Stimulated activated naive B cell treated with anti-CD40 and anti-IgM and Interleukin-4, amounts not matched to agents 10 μg/mL and 1 μg/mL and 100 μg/mL, for 72 hours (primary cell): ENCODE measurements around the gene ZNF814.
"Not testable (repeated sequence)": the region's sequence is repeated elsewhere in the genome, so short reads cannot be mapped to it uniquely, and the experiment has no call there.

Experiments
- ATAC-seq, 2 donors: fragments of 150-1000 bp; cut with Tn5 transposase; replicated peaks; 2 replicates each; pipeline ENCODE4 v1.10.0; 2021; ENCODE audit warnings: moderate library complexity in 1 of 2
- DNase-seq: peaks from one replicate; pipeline ENCODE4 v3.0.0; 2021
- H3K27ac Mint-ChIP-seq: one replicate; pipeline ENCODE4 v1.8.0; 2022; ENCODE audit warnings: mild to moderate bottlenecking, mixed read lengths
- H3K27me3 Mint-ChIP-seq, 2 donors: one replicate each; pipeline ENCODE4 v1.8.0; 2022; ENCODE audit warnings: mixed read lengths in 2 of 2
- H3K36me3 Mint-ChIP-seq, 2 donors: one replicate each; pipeline ENCODE4 v1.8.0; 2022; ENCODE audit warnings: mixed read lengths in 2 of 2, mild to moderate bottlenecking in 1 of 2
- H3K4me1 Mint-ChIP-seq, 2 donors: one replicate each; pipeline ENCODE4 v1.8.0; 2022; ENCODE audit warnings: mixed read lengths in 2 of 2, mild to moderate bottlenecking in 1 of 2
- H3K4me3 Mint-ChIP-seq, 2 donors: one replicate each; pipeline ENCODE4 v1.8.0; 2022; ENCODE audit warnings: mild to moderate bottlenecking in 2 of 2, mixed read lengths in 2 of 2, moderate library complexity in 1 of 2
- H3K9me3 Mint-ChIP-seq, 2 donors: one replicate each; pipeline ENCODE4 v1.8.0; 2022; ENCODE audit warnings: mixed read lengths in 2 of 2, mild to moderate bottlenecking in 1 of 2

ZNF814 gene

DNA sequence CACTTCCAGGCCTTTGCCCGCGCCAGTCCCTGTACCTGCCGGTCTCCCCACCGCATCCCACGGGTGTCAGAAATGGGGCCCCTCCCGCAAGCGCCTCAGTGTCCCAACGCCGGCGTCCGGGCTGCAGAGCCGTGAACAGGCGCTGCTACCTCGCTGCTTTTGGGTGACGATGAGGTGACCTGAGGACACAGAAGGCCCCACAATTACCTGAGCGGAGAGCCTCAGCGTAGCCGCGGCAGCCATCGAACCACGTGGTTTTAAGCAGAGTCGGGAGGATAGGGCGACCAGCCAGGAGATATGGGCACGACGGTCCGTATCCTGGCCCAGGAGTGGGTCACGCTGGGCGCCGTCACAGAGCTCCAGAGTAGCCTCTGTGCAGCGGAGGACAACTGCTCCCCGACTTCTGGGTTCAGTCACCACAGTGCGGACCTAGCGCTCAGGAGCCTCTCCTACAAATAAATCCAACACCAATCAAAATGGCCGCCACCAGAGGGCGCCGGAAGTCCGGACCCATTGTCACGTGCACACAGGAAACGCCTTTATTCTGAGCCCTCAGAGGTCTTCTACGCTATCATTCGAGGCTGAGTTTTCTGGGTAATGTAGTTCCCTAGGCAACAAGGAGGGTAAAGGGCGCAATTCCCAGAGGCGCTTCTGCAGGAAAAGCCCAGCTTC lies at the start of gene ZNF814:
Gene ZNF814, minus strand, starts transcription at position 478 of the 672 bp plus-strand sequence. Its CDS starts 235 bp downstream, at position 243.
- Mint-ChIP-seq H3K4me1 (peaks cover 23 to 46% of the 10 kb centered on the region in 2 donors), H3K27me3 (no peaks in the 10 kb centered on the region), H3K9me3 (no peaks in the 10 kb centered on the region), H3K27ac (peak within 1 kb of the TSS; percentile 96), H3K36me3 (peaks cover 30 to 35% of the 10 kb centered on the region in 2 donors), H3K4me3 (peak within 1 kb of the TSS; percentile 92 to 98)
- peak; percentile 94 to 97 for ATAC-seq
- peak; percentile 85 for DNase-seq

DNA sequence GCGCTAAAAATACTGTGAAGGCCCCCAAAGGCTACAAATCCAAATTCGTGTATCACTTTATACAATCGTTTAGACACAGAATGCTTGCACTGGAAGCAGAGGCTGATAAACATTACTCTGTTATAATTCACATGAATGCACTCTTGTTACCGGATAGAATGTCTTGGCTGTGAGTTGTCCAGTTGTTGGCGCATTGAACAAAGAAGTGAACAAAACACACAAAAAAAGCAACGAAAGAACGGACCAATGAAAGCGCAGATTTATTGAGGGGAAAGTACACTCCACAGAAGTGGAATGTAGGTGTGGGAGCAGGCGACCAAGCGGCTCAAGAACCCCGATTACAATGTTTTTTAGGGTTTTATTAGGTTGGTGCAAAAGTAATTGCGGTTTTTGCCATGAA lies 46.9 kb upstream of the ZNF814 start:
- Mint-ChIP-seq H3K4me1 (peaks cover 15 to 27% of the 10 kb centered on the region in 2 donors), H3K36me3 (peaks cover 58 to 81% of the 10 kb centered on the region in 2 donors), H3K27me3 (no peaks in the 10 kb centered on the region), H3K9me3 (peaks cover 11 to 14% of the 10 kb centered on the region in 2 donors), H3K4me3 (peak overlapping the region in 1 of 2 donors; percentile 94), H3K27ac (no peak overlapping the region)
- no peak for DNase-seq
- no peak for ATAC-seq

DNA sequence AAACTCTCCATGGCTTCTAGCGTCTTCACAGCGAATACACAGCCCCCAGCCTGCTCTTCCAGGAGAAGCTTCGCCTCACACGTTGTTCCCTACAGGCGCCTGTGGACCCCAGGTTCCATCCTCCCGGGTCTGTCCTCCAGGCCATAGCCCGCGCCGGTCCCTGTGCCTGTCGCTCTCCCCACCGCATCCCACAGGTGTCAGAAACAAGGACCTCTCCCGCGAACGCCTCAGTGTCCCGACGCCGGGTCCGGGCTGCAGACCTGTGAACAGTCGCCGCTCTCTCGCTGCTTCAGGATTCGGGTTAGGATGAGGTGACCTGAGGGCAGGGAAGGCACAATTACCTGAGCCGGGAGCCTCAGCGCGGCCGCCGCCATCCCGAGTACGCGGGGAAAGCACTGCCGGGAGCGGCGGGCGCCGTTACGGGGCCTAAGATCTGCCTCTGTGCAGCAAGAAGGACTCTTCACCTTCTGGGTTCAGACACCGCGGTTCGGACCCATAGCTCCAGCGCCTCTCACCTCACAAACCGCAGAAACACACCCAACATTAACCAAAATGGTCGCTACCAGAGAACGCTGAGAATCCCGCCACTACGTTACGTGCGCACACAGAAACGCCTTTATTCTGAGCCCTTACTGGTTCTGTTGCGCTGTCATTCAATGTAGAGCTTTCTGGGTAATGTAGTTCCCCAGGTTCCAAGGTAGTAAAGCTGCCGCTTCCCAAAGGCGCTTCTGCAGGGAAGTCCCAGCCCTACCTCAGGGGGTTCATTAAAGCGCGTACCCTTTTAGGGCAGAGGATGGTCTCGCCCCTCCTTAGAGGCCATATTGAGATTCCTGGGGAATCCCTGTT lies 46.2 kb upstream of the ZNF814 start, which contains the start of gene ZNF418:
Gene ZNF418, minus strand, starts transcription at position 583 of the 846 bp plus-strand sequence. CDS start 1,580 bp downstream, outside the sequence.
- ATAC-seq, result peak; percentile 100
- Mint-ChIP-seq H3K4me1 (peaks cover 15 to 27% of the 10 kb centered on the region in 2 donors), H3K27me3 (no peaks in the 10 kb centered on the region), H3K4me3 (peak within 1 kb of the TSS; percentile 94 to 97), H3K36me3 (peaks cover 63 to 84% of the 10 kb centered on the region in 2 donors), H3K27ac (peak within 1 kb of the TSS; percentile 98), H3K9me3 (peaks cover 12 to 14% of the 10 kb centered on the region in 2 donors)
- peak; percentile 67 for DNase-seq

DNA sequence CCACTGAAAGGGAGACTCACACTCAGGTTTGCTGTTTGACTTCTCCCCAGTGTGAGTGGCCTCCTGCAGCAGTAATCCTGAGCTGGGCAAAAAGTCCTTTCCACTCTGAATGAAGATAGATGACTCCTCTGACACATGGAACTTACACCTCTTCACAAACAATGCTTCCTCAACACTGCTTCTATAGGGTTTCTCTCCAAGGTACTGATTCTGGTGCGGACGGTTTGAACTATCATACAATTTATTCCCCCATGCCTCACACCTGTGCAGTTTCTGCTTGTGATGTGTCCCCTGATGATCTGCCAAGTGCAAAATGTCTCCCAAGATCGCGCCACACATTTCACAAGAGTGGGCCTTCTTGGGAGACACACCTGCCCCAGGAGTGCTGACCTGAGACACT lies 38.8 kb upstream of the ZNF814 start:
- H3K4me3 Mint-ChIP-seq, result no peak overlapping the region
- H3K9me3 Mint-ChIP-seq, result peaks cover 29 to 34% of the 10 kb centered on the region in 2 donors
- no peak overlapping the region for H3K27ac Mint-ChIP-seq
- peaks cover 0 to 5% of the 10 kb centered on the region in 2 donors for H3K4me1 Mint-ChIP-seq
- ATAC-seq (no peak), DNase-seq (no peak)
- peaks cover 75 to 84% of the 10 kb centered on the region in 2 donors for H3K36me3 Mint-ChIP-seq
- no peaks in the 10 kb centered on the region for H3K27me3 Mint-ChIP-seq

DNA sequence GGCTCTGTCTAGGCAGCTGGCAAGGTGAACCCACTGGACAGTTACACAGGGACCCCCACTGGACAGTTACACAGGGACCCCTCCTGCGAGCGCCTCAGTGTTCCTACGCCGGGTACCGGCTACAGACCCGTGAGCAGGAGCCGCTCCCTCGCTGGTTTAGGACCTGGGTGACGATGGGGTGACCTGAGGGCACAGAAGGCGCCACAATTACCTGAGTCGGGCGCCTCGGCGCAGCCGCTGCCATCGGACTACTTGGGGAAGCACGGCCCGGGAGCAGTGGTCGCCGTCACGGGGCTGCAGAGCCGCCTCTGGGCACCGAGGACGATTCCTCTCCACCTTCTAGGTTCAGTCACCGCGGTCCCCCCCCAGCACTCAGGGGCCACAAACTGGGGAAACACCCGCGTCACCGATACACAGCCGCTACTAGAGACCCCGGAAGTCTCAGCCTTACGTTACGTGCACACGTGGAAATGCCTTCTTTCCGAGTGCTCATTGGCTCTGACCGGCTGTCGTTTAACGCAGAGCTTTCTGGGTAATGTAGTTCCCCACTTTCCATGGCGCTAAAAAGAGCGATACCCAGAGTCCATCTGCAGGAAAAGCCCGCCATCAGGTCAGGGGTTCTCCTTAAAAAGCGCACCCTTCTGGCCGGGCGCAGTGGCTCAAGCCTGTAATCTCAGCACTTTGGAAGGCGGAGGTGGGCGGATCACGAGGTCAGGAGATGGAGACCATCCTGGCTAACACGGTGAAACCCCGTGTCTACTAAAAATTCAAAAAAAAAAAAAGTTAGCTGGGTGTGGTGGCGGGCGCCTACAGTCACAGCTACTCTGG lies 27.5 kb upstream of the ZNF814 start, which contains the start of gene ZNF417:
Gene ZNF417, minus strand, starts transcription at position 425 of the 828 bp plus-strand sequence. Its CDS starts 181 bp downstream, at position 244.
- DNase-seq (peak; percentile 89), ATAC-seq (peak; percentile 98)
- H3K27me3 Mint-ChIP-seq, H3K9me3 Mint-ChIP-seq: not testable (repeated sequence)
- H3K27ac Mint-ChIP-seq, result peak within 1 kb of the TSS; percentile 97
- H3K4me1 Mint-ChIP-seq, result peaks cover 36 to 48% of the 10 kb centered on the region in 2 donors
- H3K36me3 Mint-ChIP-seq, result peaks cover 50 to 68% of the 10 kb centered on the region in 2 donors
- H3K4me3 Mint-ChIP-seq, result peak within 1 kb of the TSS; percentile 93 to 96

DNA sequence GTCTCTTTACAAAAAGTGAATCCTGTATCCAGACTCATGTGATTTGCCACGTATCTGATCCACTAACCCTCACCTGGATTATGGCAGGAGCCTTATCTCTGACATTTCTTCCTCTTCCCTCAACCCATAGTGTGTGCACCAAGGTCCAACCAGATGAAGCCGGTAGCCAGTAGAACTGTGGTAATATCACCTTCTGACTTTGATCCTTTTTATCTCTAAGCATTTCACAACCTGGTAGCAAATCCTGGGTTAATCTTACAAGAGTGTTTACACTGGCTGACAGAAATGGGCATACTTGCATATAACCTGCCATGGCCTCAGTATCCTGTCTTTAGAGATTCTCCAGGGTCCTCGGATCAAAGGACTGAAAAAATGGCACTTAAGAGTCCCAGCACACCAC lies 25.7 kb upstream of the ZNF814 start:
- ATAC-seq, result no peak
- peaks cover 39 to 50% of the 10 kb centered on the region in 2 donors for H3K4me1 Mint-ChIP-seq
- H3K27me3 Mint-ChIP-seq, result no peaks in the 10 kb centered on the region
- peaks cover 46 to 64% of the 10 kb centered on the region in 2 donors for H3K36me3 Mint-ChIP-seq
- H3K4me3 Mint-ChIP-seq, result no peak overlapping the region
- H3K9me3 Mint-ChIP-seq, result no peaks in the 10 kb centered on the region
- H3K27ac Mint-ChIP-seq, result no peak overlapping the region
- no peak for DNase-seq

DNA sequence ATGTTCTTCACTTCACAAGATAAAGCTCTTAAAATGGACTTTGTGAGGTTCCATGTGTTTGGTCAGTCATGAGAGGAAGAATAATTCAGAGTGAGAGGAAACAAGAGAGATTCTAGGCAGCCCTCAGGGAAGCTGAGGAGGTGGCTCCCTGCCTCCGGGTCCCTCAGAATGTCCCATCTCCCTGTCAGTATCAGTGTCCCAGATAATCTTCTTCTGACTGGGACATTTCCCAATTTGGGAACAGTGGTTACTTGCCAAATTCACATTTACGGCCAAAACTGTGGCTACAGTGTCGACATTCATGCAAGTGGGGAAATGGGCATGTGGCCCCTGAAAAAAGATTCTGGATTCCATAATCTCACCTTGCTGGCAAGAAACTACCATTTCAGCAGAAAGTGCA lies 18.6 kb upstream of the ZNF814 start:
- DNase-seq, result no peak
- H3K36me3 Mint-ChIP-seq, result peaks cover 32 to 55% of the 10 kb centered on the region in 2 donors
- H3K4me1 Mint-ChIP-seq, result peaks cover 21 to 44% of the 10 kb centered on the region in 2 donors
- H3K9me3 Mint-ChIP-seq, result no peaks in the 10 kb centered on the region
- no peaks in the 10 kb centered on the region for H3K27me3 Mint-ChIP-seq
- ATAC-seq, result no peak
- H3K27ac Mint-ChIP-seq, result no peak overlapping the region
- no peak overlapping the region for H3K4me3 Mint-ChIP-seq

DNA sequence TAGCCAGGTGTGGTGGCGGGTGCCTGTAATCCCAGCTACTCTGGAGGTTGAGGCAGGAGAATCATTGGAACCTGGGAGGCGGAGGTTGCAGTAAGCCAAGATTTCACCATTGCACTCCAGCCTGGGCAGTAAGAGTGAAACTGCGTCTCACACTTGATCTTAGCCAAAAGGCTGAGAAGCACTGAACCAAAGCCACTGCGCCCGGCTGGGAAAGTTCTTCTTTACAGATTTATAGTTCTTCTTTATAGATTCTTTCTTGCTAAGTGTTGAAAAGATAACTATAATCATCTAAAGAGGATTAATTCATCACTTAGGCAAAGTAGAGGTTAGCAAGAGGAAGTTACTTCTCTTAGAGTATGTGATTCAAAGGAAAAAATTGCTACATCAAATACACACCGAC lies 16.4 kb upstream of the ZNF814 start:
- DNase-seq, result no peak
- Mint-ChIP-seq H3K27me3 (no peaks in the 10 kb centered on the region), H3K36me3 (peaks cover 16 to 38% of the 10 kb centered on the region in 2 donors), H3K27ac (peak overlapping the region; percentile 80), H3K9me3 (no peaks in the 10 kb centered on the region), H3K4me3 (no peak overlapping the region), H3K4me1 (peaks cover 11 to 32% of the 10 kb centered on the region in 2 donors)
- peak; percentile 62 to 69 for ATAC-seq

DNA sequence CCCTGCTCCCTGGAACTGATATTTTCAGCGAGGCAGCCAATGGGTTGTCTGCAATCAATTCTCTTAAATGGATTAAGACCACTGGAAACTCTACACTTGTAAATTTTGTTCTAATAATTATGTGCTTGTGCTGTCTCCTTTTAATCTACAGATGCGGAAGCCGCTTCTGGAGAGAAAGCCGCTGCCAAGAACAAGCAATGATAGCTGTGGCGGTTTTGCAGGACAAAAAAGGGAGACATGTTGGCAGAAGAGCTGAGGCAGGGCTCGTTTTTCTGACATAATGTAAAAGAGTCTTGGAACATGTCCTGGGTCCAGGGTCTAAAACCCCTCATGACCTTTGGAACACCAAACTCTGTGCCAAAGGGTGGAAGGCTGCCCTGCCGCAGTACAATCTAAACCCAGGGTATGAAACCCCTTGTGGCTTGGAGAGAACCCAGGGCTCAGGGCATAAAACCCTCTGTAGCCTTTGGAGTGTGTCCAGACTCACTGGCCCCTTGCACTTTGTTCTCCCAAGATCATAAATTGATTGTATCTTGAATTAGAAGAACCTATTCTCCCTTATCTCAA lies 14.9 kb upstream of the ZNF814 start:
- DNase-seq (no peak), ATAC-seq (no peak)
- Mint-ChIP-seq H3K9me3 (no peaks in the 10 kb centered on the region), H3K36me3 (peaks cover 12 to 29% of the 10 kb centered on the region in 2 donors), H3K27ac (no peak overlapping the region), H3K4me1 (peaks cover 11 to 32% of the 10 kb centered on the region in 2 donors), H3K27me3 (no peaks in the 10 kb centered on the region), H3K4me3 (no peak overlapping the region)

DNA sequence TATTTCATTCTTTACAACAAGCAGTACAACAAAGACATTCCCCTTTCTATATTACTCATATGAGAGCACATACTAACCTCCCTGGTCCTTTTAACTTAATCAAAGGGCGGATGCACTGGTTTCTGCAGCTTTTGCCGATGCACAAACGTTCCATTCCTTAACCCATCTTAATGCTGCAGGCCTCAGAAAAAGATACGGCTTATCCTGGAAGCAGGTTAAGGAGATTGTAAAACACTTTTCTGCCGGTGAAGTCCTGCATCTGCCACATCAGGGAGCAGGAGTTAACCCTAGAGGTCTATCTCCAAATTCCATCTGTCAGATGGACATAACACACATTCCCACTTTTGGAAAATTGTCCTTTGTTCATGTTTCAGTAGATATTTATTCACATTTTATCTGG lies 11.5 kb upstream of the ZNF814 start:
- ATAC-seq, result no peak
- no peak for DNase-seq
- Mint-ChIP-seq H3K4me3 (no peak overlapping the region), H3K27me3 (no peaks in the 10 kb centered on the region), H3K9me3 (no peaks in the 10 kb centered on the region), H3K4me1 (peaks cover 10 to 17% of the 10 kb centered on the region in 2 donors), H3K27ac (no peak overlapping the region), H3K36me3 (peaks cover 8 to 21% of the 10 kb centered on the region in 2 donors)

DNA sequence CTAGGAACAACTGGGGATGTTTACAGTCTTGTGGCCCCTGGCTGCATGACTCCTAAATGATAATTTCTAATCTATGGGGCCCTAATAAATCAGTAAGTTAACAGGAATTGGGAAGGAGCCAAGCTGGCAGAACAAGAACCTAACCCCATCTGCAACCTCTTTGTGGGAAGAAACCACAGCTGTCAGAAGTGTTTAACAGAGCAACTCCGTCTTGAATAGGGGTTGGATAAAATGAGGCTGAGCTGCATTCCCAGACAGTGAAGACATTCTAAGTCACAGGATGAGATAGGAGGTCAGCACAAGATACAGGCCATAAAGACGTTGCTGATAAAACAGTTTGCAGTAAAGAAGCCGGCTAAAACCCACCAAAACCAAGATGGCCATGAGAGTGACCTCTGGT lies 1.9 kb upstream of the ZNF814 start:
- H3K27me3 Mint-ChIP-seq, H3K27ac Mint-ChIP-seq, DNase-seq, H3K9me3 Mint-ChIP-seq, ATAC-seq, H3K4me3 Mint-ChIP-seq: not testable (repeated sequence)
- peaks cover 20 to 27% of the 10 kb centered on the region in 2 donors for H3K36me3 Mint-ChIP-seq
- H3K4me1 Mint-ChIP-seq, result peaks cover 19 to 30% of the 10 kb centered on the region in 2 donors

DNA sequence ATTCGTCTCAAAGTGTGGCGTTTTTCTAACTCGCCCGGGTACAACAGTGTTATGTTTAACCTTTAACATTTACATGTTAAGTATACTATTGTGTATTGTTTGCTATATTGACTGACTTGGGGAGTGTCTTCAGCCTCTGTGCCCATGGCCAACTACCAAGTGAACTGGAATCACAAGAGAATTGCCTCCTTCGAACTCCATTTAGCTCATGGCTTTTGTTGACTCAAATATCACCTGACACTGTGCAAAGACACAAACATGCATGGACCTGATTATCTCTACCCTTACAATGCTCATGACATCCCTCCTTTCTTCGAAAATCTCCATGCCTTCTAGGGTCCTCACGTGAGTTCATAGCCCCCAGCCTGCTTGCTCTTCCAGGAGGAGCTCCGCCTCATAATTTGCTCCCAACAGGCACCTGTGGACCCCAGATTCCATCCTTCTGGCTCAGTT lies 704 bp downstream of the ZNF814 start:
- no peaks in the 10 kb centered on the region for H3K9me3 Mint-ChIP-seq
- H3K4me1 Mint-ChIP-seq, result peaks cover 23 to 52% of the 10 kb centered on the region in 2 donors
- H3K27me3 Mint-ChIP-seq, result no peaks in the 10 kb centered on the region
- DNase-seq, result no peak
- peak; percentile 3 to 8 for ATAC-seq
- peaks cover 34 to 40% of the 10 kb centered on the region in 2 donors for H3K36me3 Mint-ChIP-seq
- H3K4me3 Mint-ChIP-seq, result peak overlapping the region; percentile 92 to 98
- peak overlapping the region; percentile 96 for H3K27ac Mint-ChIP-seq

DNA sequence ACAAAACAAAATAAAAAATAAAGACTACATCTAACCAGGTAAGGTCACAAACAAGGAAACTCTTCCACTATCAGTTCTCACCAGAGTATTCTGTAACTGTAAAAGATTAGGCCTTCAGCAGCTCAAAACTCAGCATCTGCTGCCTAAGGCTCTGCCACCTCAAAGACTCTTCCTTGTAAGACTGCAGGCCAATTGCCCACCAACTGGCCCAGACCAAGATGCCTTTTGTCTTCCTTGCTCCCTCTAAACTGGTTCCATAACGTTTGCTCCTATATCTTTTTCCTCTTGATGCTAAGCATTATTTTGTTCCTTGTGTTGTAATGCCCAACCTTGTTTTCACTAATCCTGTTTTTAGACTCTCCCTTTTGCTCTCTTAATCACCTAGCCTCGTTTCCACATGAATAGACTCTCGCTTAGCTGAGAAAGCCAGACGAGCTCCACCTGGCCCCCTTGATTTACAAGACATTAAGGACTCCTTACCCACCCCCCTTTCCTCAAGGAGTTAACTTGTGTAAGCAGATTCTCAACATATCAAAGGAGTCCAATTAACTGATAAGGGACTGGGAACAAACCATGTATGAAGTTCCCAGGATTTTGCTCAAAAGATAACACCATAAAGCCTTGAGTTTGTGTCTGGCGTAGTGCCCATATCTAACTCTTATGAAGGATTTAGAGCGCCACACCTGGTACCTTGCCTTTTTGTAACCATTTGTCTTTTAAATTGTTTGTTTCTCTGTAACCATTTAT lies 1.5 kb downstream of the ZNF814 start:
- H3K36me3 Mint-ChIP-seq, result peaks cover 41 to 46% of the 10 kb centered on the region in 2 donors
- H3K27ac Mint-ChIP-seq, result peak overlapping the region; percentile 96
- DNase-seq, result no peak
- H3K4me3 Mint-ChIP-seq, result peak overlapping the region; percentile 92 to 98
- ATAC-seq, result no peak
- H3K4me1 Mint-ChIP-seq, result peaks cover 25 to 52% of the 10 kb centered on the region in 2 donors
- no peaks in the 10 kb centered on the region for H3K9me3 Mint-ChIP-seq
- H3K27me3 Mint-ChIP-seq, result no peaks in the 10 kb centered on the region
